ENCODE measurements around the gene TUT1.

DNA sequence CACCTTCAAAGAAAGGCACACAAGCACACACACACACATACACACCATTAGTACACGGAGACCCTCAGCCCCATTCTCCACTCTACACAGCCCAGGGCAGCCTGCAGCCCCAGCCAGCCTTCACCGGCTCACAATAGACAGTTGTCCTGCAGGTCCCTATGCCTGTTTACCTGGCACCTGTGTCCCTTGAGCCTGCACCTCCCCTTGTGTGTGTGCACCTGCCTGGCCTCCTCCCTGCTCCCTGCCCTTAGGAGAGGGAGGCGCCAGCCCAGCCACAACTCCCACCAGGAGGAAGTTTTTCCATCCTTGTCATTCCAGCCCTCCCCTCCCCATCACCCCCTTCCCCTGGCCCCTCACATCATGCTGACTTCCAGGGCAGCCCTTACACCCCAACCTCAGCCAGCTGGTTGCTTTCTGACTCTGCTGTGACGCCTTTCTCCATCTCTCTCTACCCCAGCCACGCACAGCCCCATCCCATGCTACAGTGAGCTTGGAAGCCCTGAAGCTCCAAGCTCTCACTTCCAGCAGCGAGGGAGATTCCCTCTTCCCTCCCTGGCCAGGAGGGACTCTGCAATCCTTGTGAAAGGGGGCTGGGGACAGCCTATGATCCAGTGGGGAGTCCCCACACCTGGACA, 49.1 kb downstream of the TUT1 start:
- no peak for TF ChIP-seq POLR2A (IDR thresholded peaks at IDR 0.05)
- TF ChIP-seq, protein P1, sequence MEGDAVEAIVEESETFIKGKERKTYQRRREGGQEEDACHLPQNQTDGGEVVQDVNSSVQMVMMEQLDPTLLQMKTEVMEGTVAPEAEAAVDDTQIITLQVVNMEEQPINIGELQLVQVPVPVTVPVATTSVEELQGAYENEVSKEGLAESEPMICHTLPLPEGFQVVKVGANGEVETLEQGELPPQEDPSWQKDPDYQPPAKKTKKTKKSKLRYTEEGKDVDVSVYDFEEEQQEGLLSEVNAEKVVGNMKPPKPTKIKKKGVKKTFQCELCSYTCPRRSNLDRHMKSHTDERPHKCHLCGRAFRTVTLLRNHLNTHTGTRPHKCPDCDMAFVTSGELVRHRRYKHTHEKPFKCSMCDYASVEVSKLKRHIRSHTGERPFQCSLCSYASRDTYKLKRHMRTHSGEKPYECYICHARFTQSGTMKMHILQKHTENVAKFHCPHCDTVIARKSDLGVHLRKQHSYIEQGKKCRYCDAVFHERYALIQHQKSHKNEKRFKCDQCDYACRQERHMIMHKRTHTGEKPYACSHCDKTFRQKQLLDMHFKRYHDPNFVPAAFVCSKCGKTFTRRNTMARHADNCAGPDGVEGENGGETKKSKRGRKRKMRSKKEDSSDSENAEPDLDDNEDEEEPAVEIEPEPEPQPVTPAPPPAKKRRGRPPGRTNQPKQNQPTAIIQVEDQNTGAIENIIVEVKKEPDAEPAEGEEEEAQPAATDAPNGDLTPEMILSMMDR (IDR thresholded peaks at IDR 0.05) = no peak
